HG03520 (cell line): Measurements from ENCODE around the gene ARHGAP26.

Source experiments
- ATAC-seq: cut with Tn5 transposase; IDR thresholded peaks from one replicate; pipeline ENCODE4 v1.9.1; 2021; ENCODE audit warnings: mild to moderate bottlenecking, moderate library complexity; ENCODE audit not compliant: unreplicated experiment

ARHGAP26 gene

DNA sequence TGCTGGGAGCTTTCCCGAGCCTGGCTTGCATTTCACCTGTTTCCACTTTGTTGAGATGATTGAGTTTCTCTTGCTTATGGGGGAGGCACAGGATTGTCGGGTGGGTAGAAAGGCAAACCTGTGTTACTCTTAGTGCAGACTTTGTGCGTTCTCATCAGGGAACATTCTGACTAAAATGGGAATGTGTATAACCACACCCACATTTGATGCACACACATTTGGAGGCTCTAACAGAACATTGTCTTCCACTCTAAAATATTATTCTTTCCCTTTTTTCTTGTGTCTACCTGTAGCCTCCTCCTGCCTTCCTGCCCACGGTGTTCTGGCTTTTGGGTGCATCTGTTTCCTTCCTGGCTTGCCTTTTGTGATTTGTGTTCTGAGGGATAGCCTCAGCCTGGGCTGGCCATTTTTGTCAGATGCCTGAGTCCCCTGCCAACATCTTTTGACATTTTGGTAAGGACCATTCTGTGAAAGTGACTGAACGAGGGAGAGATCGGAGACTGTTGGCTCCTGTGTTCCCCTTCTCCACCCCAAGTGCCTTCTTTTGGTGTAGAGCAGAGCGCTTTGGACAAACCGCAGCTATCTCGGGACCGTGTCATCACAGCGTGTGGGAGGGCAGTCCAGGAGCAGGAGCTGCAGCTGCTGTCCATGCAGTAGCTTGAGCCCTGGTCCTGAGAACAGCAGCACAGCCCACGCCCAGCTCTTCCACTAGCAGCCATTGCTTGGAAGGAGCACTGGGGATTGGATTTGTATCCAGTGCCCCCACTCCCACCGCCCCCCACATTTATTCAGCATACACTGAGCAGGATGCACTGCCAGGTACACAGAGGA, 101.4 kb downstream of the ARHGAP26 start:
- no peak for ATAC-seq

DNA sequence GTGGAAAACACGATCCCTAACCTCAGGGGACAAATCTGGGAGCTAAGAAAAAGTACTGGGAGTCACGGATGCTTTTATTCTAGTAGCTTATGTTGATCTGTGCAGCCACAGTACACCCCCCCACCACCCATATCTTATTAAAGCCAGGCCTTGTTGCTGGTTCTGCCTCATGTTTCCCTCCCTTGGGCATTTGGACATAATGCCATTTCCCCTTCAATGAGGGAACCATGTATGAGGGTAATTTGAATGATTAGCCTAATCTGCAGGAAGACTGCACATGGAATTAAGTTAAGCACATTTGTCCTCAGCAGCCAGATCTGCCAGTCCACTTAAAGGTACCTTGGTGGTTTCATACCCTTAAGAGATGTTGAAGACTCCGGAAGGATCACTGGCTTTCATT, 102.0 kb downstream of the ARHGAP26 start:
- ATAC-seq, result no peak

DNA sequence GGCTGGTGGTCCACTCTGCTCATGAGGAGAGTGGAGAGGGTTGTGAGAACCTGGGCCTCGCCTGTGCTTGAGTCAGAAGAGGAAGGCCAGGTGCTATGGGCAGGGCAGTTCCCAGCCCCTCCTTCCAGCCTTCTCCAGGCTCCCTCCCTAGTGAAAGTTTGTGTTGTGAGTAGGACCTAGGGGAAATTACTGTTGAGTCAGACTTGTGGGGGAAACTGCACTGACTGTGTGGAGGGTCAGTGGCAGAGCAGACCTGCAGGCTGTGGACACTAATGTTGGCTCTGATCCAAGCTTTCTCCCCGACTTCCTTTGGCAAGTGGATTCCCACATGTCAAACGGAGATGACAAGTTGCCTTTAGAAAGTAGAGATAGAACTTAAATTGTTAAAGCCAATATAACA, 102.6 kb downstream of the ARHGAP26 start:
- ATAC-seq, result no peak

DNA sequence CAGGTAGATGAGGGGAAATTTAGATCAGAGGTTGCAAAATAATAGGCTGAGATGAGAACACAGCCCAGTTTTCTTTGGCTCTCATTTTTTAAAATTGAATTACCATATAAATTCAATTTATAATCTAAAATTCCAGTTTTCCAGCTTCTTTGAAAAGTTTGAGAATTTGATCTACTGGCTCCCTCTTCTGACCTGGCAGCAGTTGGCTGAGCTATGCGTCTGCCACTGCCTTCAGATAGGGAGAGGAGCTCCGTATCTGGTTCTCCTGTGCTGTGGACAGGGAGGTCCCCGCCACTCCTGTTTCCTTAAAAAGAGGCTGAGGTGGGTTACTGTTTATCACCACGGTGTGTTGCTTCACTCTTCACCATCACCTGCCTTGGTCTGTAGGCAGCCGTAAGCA, 103.7 kb downstream of the ARHGAP26 start:
- no peak for ATAC-seq

DNA sequence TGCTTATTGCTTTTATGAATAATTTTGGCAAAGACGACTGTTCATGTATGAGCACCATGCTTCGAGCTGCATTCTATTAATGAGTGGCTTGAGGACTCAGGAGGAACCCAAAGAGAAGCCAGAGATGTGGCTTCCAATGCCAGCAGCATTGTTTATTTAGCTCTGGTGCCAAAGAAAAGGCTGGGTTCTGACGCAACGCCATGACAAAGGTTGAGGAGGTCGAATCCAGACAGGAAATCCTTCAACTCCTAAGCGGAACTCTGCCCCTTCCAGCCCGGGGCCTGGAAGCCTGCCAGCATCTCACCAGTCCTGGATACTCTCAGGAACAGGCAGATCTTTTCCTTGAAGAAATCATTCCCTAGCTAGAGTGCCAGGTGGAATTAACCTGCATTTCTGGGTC, 104.4 kb downstream of the ARHGAP26 start:
- no peak for ATAC-seq

DNA sequence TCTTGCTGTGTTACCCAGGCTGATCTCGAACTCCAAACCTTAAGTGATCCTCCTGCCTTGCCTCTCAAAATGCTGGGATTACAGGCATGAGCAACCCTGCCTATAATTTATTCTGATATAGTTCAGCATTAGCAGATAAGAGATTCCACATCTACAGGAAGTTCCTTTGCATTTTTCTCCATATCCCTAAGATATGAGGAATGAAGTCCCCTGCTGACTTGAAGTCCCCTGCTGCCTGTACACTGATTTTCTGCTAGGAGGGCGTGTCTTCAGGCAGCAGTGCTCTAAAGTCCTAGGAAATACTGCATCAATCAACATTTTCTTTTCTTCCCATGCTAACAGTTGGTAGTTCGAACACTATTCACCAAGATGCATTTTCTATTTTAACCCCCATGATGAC, 105.8 kb downstream of the ARHGAP26 start:
- no peak for ATAC-seq

DNA sequence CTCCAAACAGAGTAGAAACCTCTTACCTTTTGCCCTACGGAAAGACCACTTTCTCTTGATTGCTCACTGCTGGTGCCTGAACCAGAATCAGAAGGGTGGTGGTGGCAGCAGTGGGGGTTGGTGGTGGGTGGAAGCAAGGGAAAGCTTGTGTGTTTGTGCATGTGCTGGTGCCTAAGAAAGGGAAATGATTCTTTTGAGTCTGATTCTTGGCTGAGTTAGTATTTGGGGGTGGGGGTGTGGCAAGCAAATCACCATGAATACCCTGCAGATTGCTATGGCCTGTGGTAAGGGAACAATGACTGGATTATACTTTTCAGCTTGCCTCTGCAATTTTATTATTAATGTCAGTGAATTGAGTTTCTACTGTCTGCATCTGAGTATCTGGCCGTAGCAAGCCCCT, 106.6 kb downstream of the ARHGAP26 start:
- no peak for ATAC-seq

DNA sequence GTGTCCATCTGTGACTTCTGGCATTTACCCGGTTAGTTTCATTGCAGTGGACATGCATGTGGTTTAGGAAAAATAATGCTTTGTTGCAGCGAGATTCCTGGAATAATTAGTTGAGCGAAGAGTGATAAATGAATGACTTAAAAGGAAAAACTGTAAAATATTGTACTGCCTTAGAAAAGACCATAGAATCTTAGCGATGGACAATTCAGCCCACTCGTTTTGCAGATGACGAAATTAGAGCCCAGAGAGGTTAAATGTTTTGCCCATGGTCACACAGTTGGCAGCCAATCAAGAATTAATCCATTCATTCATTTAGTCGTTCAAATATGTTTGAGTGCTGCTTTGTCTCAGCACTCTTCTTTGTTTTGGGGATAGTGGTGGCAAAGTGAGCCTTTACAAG, 107.9 kb downstream of the ARHGAP26 start:
- ATAC-seq, result no peak

DNA sequence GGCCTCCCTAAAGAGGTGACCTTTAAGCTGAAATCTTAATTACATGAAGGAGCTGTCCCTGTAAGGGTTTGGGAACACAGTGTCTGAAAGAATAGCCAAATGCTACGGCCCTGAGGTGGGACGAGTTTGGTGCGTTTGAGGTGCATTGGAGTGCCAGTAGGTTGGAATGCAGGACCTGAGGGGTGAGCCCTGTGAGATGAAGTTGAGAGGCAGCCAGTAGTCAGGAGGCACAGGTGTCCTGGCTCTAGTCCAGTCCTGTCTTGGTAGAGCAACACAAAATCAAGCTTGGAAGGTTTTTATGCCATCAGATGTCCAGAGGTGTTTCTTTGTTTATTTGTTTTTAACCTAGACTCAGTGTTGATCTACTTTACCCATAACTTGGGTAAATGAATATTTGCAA, 108.5 kb downstream of the ARHGAP26 start:
- no peak for ATAC-seq

DNA sequence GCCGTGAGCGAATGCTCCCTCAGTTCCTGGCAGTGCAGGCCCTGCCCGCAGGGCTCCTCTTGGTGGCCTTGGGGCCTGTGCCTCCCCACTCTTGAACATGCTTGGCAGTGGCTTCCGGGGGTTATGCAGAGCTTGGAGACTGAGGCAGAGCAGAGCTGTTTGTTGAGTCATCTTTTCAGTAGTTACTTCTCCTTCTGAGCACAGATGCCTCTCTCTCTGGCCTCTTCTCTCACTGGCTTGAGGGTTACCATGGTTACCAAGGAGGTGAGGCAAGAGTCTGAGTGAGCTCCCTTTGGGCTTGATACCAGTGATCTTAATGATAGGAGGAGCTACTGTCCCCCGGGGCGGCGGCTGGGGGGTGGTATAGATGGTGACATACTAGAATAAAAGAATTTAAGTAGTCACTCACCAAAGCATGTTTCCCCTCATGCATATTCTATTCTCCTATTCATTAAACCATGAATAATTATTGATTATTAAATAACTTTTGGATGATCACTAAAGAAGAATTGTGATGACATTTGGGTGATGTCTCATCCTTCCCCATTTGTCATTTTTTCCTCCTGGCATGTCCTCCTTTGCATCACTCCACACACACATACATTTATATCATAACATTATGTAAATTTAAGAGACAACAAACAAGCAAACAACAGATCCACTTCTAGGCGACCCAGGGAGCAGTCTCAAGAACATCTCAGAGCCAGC, 111.1 kb downstream of the ARHGAP26 start:
- ATAC-seq, result peak; percentile 69

DNA sequence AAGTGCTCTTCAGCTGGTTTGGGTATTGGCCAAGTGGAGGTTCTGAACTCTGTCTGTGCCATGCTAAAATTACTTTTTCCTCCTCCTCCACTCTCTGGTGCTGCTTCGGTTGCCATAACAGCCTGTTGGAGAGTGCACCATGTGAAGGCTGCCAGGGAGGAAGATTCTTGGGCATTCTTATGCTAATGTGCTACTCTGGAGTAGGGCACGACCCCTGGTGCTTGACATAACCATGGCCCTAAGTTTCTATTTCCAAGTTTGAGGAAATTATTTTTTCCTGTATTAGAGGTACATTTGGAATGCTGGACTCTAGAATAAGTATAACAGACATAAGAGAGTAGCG, 111.6 kb downstream of the ARHGAP26 start:
- no peak for ATAC-seq

DNA sequence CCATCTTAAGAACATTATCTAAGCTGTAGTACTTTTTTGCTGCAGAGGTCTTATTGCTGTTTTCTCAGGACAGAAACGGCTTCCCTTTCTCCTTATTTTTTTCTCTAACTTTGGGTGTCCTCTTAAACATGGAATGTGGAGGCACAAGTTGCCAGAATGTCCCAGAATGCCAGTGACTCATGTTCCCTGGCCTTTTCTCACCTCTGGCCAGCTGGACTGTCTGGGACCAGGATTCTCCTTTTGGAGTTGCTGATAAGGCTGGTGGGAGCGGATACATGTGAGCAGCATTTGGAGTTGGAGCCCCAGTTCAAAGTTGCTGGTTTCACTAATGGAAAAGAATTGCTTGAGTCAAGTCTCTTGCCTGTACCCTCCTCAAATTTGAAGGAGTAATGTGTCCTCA, 112.8 kb downstream of the ARHGAP26 start:
- ATAC-seq, result no peak

DNA sequence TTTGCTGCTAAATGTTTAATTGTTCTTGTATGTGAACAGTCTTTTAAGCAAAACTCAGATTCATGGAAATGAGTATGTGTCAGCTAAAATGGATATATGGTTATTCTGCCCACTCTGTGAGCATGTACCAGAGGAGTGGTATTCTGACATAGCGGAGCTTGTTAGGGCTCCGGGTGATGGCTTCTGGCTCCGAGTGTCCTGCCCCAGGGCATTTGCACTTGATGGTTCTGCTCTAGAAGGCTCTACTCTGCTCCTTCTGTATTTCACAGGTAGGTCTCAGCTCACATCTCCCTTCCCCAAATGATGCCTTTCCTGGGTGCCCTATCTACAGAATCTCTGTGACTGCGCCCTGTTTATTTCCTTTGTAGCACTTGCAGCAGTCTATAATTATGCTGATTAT, 113.3 kb downstream of the ARHGAP26 start:
- ATAC-seq, result no peak

DNA sequence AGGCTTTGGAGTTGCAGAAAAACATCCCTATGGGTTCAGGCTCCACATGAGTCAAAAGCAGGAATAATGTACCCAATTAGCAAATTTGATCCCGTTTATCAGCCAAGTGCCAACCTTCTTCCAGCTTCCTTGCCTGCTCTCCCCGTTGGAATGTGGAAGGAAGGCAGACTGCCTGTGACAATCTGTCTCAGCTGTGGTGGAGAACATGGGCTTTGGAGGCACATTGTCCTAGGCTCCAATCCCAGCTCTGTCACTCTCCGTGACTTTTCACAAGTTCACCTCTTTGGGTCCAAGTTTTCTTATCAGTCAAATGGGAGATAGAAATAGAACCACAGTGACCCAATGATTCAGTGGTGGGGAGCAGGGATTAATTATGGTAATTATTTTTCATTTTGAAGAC, 113.9 kb downstream of the ARHGAP26 start:
- no peak for ATAC-seq

DNA sequence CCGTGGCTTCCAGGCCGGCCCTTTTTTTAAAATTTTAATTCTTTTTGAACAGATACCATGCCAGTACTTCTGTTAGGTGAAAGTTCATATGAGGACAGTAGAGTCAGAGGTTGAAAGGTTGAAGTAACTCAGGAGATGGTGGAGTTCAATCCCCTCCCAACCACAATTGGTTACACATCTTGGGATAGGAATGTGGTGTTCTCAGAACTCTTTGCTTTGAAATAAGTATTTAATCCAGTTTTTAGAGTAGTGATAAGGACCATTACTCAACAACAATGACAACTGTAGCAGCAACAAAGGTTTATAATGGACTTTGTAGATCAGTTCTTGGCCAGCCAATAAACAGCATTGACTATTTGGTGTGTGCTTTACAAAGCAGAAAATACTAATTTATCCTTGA, 116.0 kb downstream of the ARHGAP26 start:
- no peak for ATAC-seq

DNA sequence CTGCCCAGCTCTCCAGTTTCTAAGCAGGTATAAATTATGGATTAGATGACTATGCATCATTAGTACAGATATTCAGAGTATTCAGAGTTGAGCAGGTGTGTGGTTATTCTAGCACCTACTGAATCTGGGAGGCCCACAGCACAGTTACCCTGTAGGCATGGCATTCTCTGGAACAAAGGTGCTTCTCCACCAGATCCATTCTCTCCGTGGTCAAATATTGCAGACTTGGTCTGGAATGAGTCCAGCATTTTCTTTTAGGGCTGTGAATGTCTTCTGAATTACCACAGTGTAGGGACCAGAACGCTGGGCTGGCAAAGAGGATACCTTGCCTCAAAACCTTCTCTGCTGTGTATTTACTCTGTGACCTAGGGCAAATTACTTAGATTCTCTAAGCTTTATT, 116.8 kb downstream of the ARHGAP26 start:
- ATAC-seq, result no peak

DNA sequence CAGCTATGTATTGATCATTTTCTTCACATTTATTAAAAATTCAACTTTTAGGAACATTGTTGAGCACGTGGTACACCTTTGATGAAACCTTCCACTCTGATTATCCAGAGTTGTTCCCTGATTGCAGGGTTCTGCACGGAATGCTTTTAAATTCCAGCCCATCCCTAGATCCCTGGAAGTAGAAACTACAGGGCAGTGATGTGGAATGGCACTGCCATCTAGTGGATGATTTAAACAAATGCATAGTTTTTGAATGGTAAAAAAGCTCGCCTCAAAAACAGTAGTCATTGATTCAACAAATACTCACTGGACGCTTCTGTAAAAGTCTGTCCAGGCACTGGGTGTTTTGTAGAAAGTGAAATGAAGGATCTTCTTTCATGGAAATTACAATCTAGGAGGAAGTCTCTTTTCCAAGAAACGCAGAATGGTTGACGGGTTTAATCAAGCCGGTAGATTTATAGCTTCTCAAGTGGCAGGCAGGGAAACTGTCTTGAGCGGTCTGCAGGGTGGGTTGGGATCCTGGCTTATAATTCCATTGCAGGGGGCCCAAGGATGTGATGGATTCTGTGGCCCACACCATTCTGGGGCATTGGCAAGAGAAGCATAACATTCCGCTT, 118.4 kb downstream of the ARHGAP26 start:
- no peak for ATAC-seq

DNA sequence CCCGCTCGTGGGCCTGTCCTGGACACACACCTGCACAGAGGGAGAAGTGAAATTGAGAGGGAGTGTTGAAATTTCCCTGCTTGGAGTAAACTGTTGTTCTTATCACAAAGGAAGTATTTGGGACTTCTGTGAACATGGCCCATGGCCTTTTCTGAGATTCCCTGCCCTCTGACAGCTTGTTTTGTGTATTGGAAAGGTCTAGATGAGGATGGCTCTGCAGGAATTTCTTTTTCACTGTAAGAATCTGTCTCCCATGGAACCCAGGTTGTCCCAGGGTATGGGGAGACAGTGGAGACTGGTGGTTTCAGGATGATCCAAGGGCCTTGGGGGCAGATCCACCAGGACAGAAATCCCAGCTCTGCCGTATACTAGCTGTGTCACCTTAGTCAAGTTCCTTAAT, 121.8 kb downstream of the ARHGAP26 start:
- ATAC-seq, result no peak

DNA sequence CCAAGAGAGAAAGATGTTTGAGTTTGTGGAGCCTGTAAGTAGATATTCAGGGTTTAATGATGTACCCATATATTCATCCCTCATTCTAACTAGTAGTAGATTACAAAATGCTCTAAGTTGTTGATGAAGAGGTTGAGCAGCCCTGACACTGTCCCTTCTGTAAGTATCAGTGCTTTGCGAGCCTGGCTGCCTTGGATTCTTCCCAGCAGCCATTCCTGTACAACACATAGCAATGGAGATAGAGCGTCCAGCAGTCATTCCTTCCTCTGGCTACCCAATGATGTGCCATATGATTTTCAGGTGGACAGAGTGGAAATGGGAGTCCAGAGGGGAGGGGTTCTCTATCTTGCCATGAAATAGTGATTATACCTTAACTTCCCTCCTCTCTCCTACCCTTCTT, 124.1 kb downstream of the ARHGAP26 start:
- no peak for ATAC-seq

DNA sequence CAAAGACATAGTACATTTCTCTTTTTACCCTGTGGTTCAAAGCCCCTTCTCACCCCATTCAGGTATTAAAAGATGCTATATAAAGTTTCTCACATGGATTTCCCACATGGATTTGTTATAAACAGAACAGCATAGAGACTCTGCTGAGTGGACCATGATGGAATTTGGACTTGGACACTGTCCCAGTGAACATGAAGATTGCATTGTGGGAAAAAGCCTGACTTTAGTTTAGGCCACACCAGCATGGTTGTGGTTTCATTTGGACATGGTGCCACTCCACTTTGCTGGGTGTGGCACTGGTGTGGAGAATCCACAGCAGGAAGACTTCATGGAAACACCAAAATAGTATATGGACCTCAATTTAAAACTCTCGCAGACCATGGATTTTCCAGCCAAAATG, 124.6 kb downstream of the ARHGAP26 start:
- no peak for ATAC-seq

DNA sequence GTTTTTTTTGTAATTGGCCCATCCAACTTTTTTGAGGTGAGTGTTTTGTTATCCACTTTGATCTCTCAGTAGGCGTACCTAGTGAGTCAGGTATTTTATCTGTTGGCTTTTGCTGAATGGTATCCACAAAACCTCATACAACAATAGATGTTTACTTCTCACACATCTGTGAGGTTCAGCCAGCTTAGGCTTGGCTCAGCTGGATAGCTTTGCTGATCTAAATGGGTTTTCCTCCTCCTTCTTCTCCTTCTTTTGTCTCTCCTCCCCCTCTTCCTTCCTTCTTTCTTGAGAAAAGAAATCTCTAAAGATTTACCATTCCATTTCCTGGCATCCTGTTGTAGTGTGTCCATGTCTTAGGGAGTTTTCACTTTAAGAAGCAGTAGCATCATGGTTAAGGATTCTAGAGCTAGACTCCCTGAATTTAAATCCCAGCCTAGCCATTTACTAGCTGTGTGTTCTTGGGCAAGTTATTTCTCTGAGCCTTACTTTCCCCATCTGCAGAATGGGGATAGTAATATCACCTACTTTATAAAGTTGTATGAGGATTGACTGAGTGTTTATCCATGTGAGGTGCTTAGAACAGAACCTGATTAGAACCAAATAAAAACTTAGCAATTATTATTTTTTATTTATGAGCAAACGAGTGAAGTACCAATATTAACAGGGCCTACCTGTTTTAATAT, 126.3 kb downstream of the ARHGAP26 start:
- ATAC-seq, result no peak

DNA sequence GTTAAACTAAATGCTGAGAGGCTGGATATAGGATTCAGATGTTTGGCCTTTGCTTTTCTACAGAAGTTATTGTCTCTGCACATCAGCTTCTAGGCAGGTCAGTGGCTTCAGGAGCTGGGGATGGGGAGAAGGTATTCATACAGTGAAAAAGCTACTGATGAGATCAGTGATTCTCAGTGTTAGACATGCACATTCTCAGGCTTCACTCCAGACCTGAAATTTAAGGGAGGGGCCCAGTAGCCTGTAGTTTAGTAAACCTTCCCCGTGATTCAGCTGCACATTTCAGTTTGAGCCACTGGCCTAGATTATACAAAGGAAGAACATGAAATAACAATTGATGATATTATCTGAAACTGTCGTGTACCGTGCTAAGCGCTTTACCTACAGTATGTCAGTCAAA, 127.2 kb downstream of the ARHGAP26 start:
- ATAC-seq, result no peak
